Coronary artery (tissue), 2 donors: Measurements from ENCODE around the gene SLC17A8.

Experiments used
- DNase-seq: peaks from one replicate; pipeline ENCODE4 v3.0.0-alpha.2; 2017; ENCODE audit warnings: low spot score
- H3K27ac ChIP-seq, 2 donors: fragments of 200-600 bp; sonication (generic); one replicate each; pipeline ENCODE4 v1.5.1; 2016 to 2019
- H3K4me3 ChIP-seq: fragments of 200-600 bp; sonication (generic); 2 replicates; pipeline ENCODE4 v1.5.1; 2016; ENCODE audit warnings: mild to moderate bottlenecking, moderate library complexity
- CTCF ChIP-seq: fragments of 200-600 bp; sonication (generic); IDR thresholded peaks from one replicate; pipeline ENCODE4 v1.5.1; 2019; ENCODE audit warnings: antibody characterized with exemption

The SLC17A8 gene

GRCh38 chr12:100371146-100371545 lies 14.3 kb downstream of the SLC17A8 start:
- DNase-seq, result no peak
- no peak for TF ChIP-seq CTCF
- no peak overlapping the region for H3K4me3 ChIP-seq

GRCh38 chr12:100372853-100373640 lies 16.2 kb downstream of the SLC17A8 start:
- Histone ChIP-seq H3K4me3 (no peak overlapping the region), H3K27ac (no peak overlapping the region)
- DNase-seq, result no peak
- TF ChIP-seq CTCF, result no peak

More at GRCh38 chr12:100371146-100371545, 14.3 kb downstream of the SLC17A8 start:
- no peak overlapping the region for H3K27ac ChIP-seq

- no peak overlapping the region for H3K4me3 ChIP-seq
- DNase-seq, result no peak
- no peak for TF ChIP-seq CTCF
- no peak overlapping the region for H3K27ac ChIP-seq
Observed at GRCh38 chr12:100375038-100375735, 18.3 kb downstream of the SLC17A8 start.

- DNase-seq, result no peak
- H3K27ac ChIP-seq, result no peak overlapping the region
- TF ChIP-seq CTCF, result no peak
- no peak overlapping the region for H3K4me3 ChIP-seq
Observed at GRCh38 chr12:100376161-100376560, 19.3 kb downstream of the SLC17A8 start.

GRCh38 chr12:100381379-100381778 lies 24.5 kb downstream of the SLC17A8 start:
- no peak for DNase-seq
- TF ChIP-seq CTCF, result no peak
- Histone ChIP-seq H3K4me3 (no peak overlapping the region), H3K27ac (no peak overlapping the region)

- no peak for DNase-seq
- Histone ChIP-seq H3K4me3 (no peak overlapping the region), H3K27ac (no peak overlapping the region)
- no peak for TF ChIP-seq CTCF
Observed at GRCh38 chr12:100382338-100382737, 25.5 kb downstream of the SLC17A8 start.
